Adrenal gland (tissue), 5 donors: ENCODE measurements around the gene DHX29.

Experiments
- CTCF ChIP-seq, 6 experiments: fragments of 450-650 bp in 4 of 6; fragments of 200-600 bp in 2 of 6; sonication (generic) in 1 of 6; IDR thresholded peaks; 1 replicate in 5 of 6; 2 replicates in 1 of 6; pipeline versions ENCODE4 v1.5.1 to v1.8.0; 2016 to 2021; ENCODE audit warnings: antibody characterized with exemption in 6 of 6, mild to moderate bottlenecking in 2 of 6, moderate library complexity in 1 of 6
- POLR2A ChIP-seq, 2 donors: fragments of 450-650 bp; IDR thresholded peaks; one replicate each; pipeline ENCODE4 v1.6.1; 2017; ENCODE audit warnings: antibody characterized with exemption in 2 of 2, mild to moderate bottlenecking in 2 of 2, moderate library complexity in 1 of 2
- donor health status: DM: no; HTN: no; CAD: no.

- TF ChIP-seq CTCF (IDR thresholded peaks at IDR 0.05) (no peak), POLR2A (IDR thresholded peaks at IDR 0.05) (no peak)
Observed at GRCh38 chr5:55241746-55242145, 65.7 kb downstream of the DHX29 start.
